Measurements from ENCODE around the gene CELSR1. TPM values are rescaled to one million over a fixed set of nuclear protein-coding genes. Genes with fewer than 3 reads are reported as not detected.
"Not testable (repeated sequence)": the region's sequence is repeated elsewhere in the genome, so short reads cannot be mapped to it uniquely, and the experiment has no call there.

The CELSR1 gene
- total RNA-seq, 1 donor, result 1.1 TPM

DNA sequence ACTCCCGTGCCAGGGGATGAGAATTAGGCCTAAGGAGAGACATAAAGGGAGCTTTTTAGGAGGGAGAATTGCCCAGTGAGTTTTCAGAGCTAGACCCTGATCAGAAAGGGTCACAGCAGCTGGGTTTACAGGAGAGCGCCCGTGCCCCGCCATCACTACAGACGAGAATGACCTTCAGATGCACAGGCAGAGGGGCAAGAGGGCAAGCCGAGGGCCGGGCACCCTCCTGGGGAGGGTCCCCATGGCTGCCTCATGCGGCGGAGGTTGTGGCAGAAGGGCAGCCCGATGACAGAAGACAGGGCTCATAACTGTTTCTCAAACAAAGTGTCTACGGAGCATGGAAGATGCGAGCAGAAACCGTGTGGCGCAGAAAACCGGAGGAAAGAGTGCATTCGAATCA is 129.7 kb downstream of the CELSR1 start:
- TF ChIP-seq, protein P1, sequence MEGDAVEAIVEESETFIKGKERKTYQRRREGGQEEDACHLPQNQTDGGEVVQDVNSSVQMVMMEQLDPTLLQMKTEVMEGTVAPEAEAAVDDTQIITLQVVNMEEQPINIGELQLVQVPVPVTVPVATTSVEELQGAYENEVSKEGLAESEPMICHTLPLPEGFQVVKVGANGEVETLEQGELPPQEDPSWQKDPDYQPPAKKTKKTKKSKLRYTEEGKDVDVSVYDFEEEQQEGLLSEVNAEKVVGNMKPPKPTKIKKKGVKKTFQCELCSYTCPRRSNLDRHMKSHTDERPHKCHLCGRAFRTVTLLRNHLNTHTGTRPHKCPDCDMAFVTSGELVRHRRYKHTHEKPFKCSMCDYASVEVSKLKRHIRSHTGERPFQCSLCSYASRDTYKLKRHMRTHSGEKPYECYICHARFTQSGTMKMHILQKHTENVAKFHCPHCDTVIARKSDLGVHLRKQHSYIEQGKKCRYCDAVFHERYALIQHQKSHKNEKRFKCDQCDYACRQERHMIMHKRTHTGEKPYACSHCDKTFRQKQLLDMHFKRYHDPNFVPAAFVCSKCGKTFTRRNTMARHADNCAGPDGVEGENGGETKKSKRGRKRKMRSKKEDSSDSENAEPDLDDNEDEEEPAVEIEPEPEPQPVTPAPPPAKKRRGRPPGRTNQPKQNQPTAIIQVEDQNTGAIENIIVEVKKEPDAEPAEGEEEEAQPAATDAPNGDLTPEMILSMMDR (IDR thresholded peaks at IDR 0.05; ENCODE audit: insufficient read depth, low read length), result no peak
- DNase-seq (ENCODE audit: low read depth), result no peak
- H3K4me3 ChIP-seq (ENCODE audit: low read depth, low read length), result no peak overlapping the region

DNA sequence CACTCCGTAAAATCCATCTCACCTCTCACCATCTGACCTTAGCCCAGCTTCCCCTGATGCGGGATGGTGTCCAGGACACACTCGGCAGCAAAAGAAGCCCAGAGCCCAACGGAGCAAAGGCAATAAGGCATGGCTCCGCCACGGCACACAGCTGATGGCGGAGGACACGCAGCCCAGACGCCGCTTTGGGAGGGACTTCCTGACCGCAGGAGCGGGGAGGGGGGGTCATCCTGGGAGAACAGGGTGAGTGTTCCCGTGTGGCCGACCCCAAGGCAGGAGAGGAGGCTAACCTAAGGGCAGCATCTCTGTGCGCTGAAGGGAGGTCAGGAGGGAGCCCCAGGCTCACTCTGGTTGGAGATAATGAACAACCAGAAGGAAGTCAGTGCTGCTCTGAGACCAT is 130.6 kb downstream of the CELSR1 start:
- no peak for DNase-seq (ENCODE audit: low read depth)
- no peak overlapping the region for H3K4me3 ChIP-seq (ENCODE audit: low read depth, low read length)
- TF ChIP-seq, protein P1 (IDR thresholded peaks at IDR 0.05; ENCODE audit: insufficient read depth, low read length), result no peak

DNA sequence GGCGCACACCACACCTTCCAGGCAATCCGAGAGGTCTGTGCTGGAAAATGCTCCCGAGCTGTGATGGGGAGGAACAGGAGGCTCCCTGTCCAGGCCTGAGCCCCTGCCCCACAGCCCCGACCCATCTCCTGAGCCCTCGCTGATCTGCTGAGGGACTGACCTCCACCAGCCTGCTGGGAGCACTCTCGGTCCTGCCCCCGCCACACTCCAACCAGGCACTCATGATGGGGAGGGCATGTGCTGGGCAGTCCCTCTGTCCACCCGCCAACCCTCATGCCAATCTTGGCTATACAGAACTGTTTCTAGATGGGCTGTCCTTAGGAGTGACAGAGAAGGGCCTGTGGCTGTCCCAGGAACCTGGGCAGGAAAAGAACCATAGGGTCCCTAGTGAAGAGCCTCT is 131.1 kb downstream of the CELSR1 start:
- no peak for DNase-seq (ENCODE audit: low read depth)
- TF ChIP-seq, protein P1 (IDR thresholded peaks at IDR 0.05; ENCODE audit: insufficient read depth, low read length), result no peak
- H3K4me3 ChIP-seq (ENCODE audit: low read depth, low read length), result no peak overlapping the region

DNA sequence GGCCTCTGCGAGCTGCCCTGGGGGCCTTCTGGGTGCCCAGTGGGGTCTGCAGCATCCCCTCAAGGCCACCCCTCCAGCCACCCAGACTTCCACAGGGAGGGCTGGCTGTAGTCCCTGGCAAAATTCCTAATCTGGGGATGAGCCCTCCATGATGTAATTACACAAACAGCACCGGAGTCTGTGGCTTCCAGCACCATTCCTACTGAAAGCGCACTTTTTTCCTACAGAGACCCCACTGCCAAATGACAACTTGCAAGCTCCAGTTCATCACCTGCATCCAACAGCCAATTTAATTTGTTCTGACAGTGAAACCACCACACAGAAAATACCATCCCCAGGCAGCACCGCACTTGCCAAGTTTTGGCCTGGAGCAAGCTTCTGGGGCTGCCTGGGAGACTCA is 131.5 kb downstream of the CELSR1 start:
- TF ChIP-seq, protein P1 (IDR thresholded peaks at IDR 0.05; ENCODE audit: insufficient read depth, low read length), result no peak
- no peak for DNase-seq (ENCODE audit: low read depth)
- H3K4me3 ChIP-seq (ENCODE audit: low read depth, low read length), result no peak overlapping the region

DNA sequence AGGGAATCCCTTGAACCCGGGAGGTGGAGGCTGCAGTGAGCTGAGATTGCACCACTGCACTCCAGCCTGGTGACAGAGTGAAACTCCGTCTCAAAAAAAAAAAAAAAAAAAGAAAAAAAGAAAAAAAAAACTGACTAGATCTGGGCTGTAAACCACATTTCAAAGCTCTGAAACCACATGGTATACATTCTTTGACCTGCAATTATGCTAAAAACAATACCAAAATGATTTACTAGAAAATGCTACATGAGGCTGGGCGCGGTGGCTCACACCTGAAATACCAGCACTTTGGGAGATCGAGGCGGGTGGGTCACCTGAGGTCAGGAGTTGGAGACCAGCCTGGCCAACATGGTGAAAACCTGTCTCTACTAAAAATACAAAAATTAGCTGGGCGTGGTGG is 133.5 kb downstream of the CELSR1 start:
- H3K4me3 ChIP-seq (ENCODE audit: low read depth, low read length); DNase-seq (ENCODE audit: low read depth): not testable (repeated sequence)

DNA sequence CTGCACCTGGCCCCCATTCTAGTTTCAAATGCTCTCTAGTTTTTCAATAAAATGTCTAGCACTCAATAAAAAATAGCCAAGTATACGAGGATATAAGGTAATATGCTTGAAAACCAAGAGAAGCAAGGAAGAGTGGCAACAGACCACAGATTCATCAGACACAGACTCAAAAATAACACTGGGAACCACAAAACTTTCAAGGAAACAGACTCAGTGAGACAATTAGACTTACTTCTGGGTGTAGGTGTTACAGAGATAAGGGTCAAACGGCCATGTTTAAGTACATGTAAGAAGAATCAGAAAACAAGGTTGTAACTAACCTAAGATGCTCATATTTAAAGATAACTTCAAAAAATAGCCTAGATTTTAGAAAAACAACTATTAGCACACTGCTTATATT is 134.9 kb downstream of the CELSR1 start:
- no peak for DNase-seq (ENCODE audit: low read depth)
- H3K4me3 ChIP-seq (ENCODE audit: low read depth, low read length), result no peak overlapping the region
- TF ChIP-seq, protein P1 (IDR thresholded peaks at IDR 0.05; ENCODE audit: insufficient read depth, low read length), result no peak

DNA sequence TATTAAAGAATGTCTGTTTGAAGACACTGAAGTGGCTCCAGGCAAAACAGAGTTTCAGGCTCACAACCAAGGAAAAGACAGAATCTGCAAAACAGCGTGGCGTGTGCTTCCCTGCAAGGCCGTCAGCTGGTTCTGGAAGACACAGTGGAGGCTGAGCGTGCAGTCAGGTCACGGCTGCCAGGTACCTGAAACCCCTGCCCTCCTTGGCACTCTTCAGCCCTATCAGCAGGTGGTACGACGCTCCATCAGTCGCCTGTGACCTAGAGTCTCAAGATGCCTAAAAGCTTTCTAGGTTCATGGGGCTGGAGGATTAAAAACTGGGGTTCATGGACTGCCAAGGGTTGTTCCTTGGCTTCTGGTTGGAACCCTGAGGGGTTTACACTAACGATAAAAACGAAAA is 136.1 kb downstream of the CELSR1 start:
- TF ChIP-seq, protein P1 (IDR thresholded peaks at IDR 0.05; ENCODE audit: insufficient read depth, low read length), result no peak
- no peak for DNase-seq (ENCODE audit: low read depth)
- H3K4me3 ChIP-seq (ENCODE audit: low read depth, low read length), result no peak overlapping the region
